Activated CD4-positive, alpha-beta memory T cell treated with anti-CD3 and anti-CD28 coated beads for 36 hours (primary cell): ENCODE measurements around the gene NUS1. TPM values are rescaled to one million over a fixed set of nuclear protein-coding genes. Genes with fewer than 3 reads are reported as not detected.
A peak's percentile ranks its signal among the peaks of the same experiment; 100 is the strongest.
"Not testable (repeated sequence)": the region's sequence is repeated elsewhere in the genome, so short reads cannot be mapped to it uniquely, and the experiment has no call there.

Experiments
- CTCF ChIA-PET: fragments of 350-600 bp; sonication (Branson Sonifier 250); formaldehyde crosslinking; loops from one replicate; lab custom pipeline; 2021; ENCODE audit warnings: antibody characterized with exemption, inconsistent platforms; lab: Charles Lee
- POLR2A ChIA-PET: fragments of 350-600 bp; sonication (Branson Sonifier 250); formaldehyde crosslinking; loops from one replicate; lab custom pipeline; 2021; ENCODE audit warnings: antibody characterized with exemption; lab: Charles Lee
- DNase-seq: peaks from one replicate; pipeline ENCODE4 v3.0.0-alpha.2; 2020
- H3K27ac Mint-ChIP-seq: one replicate; pipeline ENCODE4 v1.8.0; 2021; ENCODE audit warnings: mixed read lengths
- H3K27me3 Mint-ChIP-seq: one replicate; pipeline ENCODE4 v1.8.0; 2021; ENCODE audit warnings: mixed read lengths
- H3K36me3 Mint-ChIP-seq: one replicate; pipeline ENCODE4 v1.8.0; 2021; ENCODE audit warnings: mixed read lengths
- H3K4me1 Mint-ChIP-seq: one replicate; pipeline ENCODE4 v1.8.0; 2021; ENCODE audit warnings: low read depth, mixed read lengths
- H3K4me3 Mint-ChIP-seq: one replicate; pipeline ENCODE4 v1.8.0; 2021; ENCODE audit warnings: mild to moderate bottlenecking, mixed read lengths
- H3K9me3 Mint-ChIP-seq: one replicate; pipeline ENCODE4 v1.8.0; 2021; ENCODE audit warnings: mixed read lengths
- intact Hi-C: fragments of 100-400 bp; cut with micrococcal nuclease; formaldehyde crosslinking; loops from one replicate; pipeline ENCODE4 v1.15.1; 2023
- total RNA-seq, 2 experiments: library from RNA; stranded (reverse); gene quantifications; one replicate each; pipeline ENCODE4 v1.2.3, GENCODE V29; 2021

The NUS1 gene
- total RNA-seq, 2 experiments from 2014 or later: 33.6 to 33.9 TPM

GRCh38 chr6:117676577-117677218 is 1.4 kb downstream of the NUS1 start:
- ChIA-PET CTCF (interaction anchor here (1.4 kb wide), 1 partner anchor 127 kb away, joined by 3 read pairs; no protein-coding TSS in a partner anchor), POLR2A (interaction anchor here (1.2 kb wide), 1 partner anchor 74 kb away, joined by 4 read pairs; the partner anchor contains the start of gene GOPC)
- Mint-ChIP-seq H3K36me3 (peaks cover 27% of the 10 kb centered on the region), H3K4me3 (peak overlapping the region; percentile 85), H3K27me3 (no peaks in the 10 kb centered on the region), H3K9me3 (no peaks in the 10 kb centered on the region), H3K27ac (peak overlapping the region; percentile 55), H3K4me1 (peaks cover 59% of the 10 kb centered on the region)
- DNase-seq: no peak
- intact Hi-C loops: loop anchor here (5.0 kb wide), 2 partner anchors 1104 to 1671 kb away; partner anchors contain the start of genes MAN1A1 and RWDD1

- H3K4me1 Mint-ChIP-seq: peaks cover 66% of the 10 kb centered on the region
- peak overlapping the region; percentile 57 for H3K27ac Mint-ChIP-seq
- ChIA-PET CTCF (no interaction called here), POLR2A (interaction anchor here (1.2 kb wide), 1 partner anchor 75 kb away, joined by 3 read pairs; the partner anchor contains the start of gene GOPC)
- DNase-seq: peak; percentile 33
- intact Hi-C loops: loop anchor here (5.0 kb wide), 2 partner anchors 1105 to 1670 kb away; partner anchors contain the start of genes MAN1A1 and RWDD1
- no peaks in the 10 kb centered on the region for H3K9me3 Mint-ChIP-seq
- peak overlapping the region; percentile 85 for H3K4me3 Mint-ChIP-seq
- no peaks in the 10 kb centered on the region for H3K27me3 Mint-ChIP-seq
- H3K36me3 Mint-ChIP-seq: peaks cover 27% of the 10 kb centered on the region
These were observed 2.4 kb downstream of the NUS1 start for GRCh38 chr6:117677553-117678141.

GRCh38 chr6:117681162-117681741 is 6.0 kb downstream of the NUS1 start:
- no peak overlapping the region for H3K4me3 Mint-ChIP-seq
- H3K27ac Mint-ChIP-seq: peak overlapping the region; percentile 15
- no peak for DNase-seq
- ChIA-PET CTCF (no interaction called here), POLR2A (no interaction called here)
- peaks cover 28% of the 10 kb centered on the region for H3K36me3 Mint-ChIP-seq
- intact Hi-C loops: no loop called here
- no peaks in the 10 kb centered on the region for H3K27me3 Mint-ChIP-seq
- H3K4me1 Mint-ChIP-seq: peaks cover 68% of the 10 kb centered on the region
- no peaks in the 10 kb centered on the region for H3K9me3 Mint-ChIP-seq

- Mint-ChIP-seq H3K27me3 (no peaks in the 10 kb centered on the region), H3K9me3 (no peaks in the 10 kb centered on the region), H3K4me1 (peaks cover 58% of the 10 kb centered on the region), H3K4me3 (no peak overlapping the region), H3K36me3 (peaks cover 28% of the 10 kb centered on the region), H3K27ac (no peak overlapping the region)
- no peak for DNase-seq
- CTCF ChIA-PET: no interaction called here
- POLR2A ChIA-PET: no interaction called here
- intact Hi-C loops: no loop called here
These were observed 9.5 kb downstream of the NUS1 start for GRCh38 chr6:117684749-117685148.

GRCh38 chr6:117685359-117685758 is 10.1 kb downstream of the NUS1 start:
- no peak overlapping the region for H3K4me3 Mint-ChIP-seq
- peaks cover 54% of the 10 kb centered on the region for H3K4me1 Mint-ChIP-seq
- ChIA-PET POLR2A (no interaction called here), CTCF (no interaction called here)
- H3K27me3 Mint-ChIP-seq: no peaks in the 10 kb centered on the region
- DNase-seq: no peak
- peaks cover 22% of the 10 kb centered on the region for H3K36me3 Mint-ChIP-seq
- no peak overlapping the region for H3K27ac Mint-ChIP-seq
- H3K9me3 Mint-ChIP-seq: no peaks in the 10 kb centered on the region
- intact Hi-C loops: no loop called here

GRCh38 chr6:117687021-117687648 is 11.9 kb downstream of the NUS1 start:
- no peak for DNase-seq
- Mint-ChIP-seq H3K27ac (no peak overlapping the region), H3K4me1 (peaks cover 44% of the 10 kb centered on the region), H3K36me3 (peaks cover 13% of the 10 kb centered on the region), H3K27me3 (no peaks in the 10 kb centered on the region), H3K9me3 (no peaks in the 10 kb centered on the region), H3K4me3 (no peak overlapping the region)
- CTCF ChIA-PET: no interaction called here
- POLR2A ChIA-PET: no interaction called here
- intact Hi-C loops: no loop called here

GRCh38 chr6:117689584-117689983 is 14.3 kb downstream of the NUS1 start:
- H3K4me1 Mint-ChIP-seq: peaks cover 31% of the 10 kb centered on the region
- H3K27ac Mint-ChIP-seq, intact Hi-C loops, H3K9me3 Mint-ChIP-seq, H3K4me3 Mint-ChIP-seq, H3K27me3 Mint-ChIP-seq, DNase-seq, POLR2A ChIA-PET: not testable (repeated sequence)
- CTCF ChIA-PET: interaction anchor here (1.0 kb wide), 1 partner anchor 21 kb away, joined by 3 read pairs; no protein-coding TSS in a partner anchor
- H3K36me3 Mint-ChIP-seq: peaks cover 31% of the 10 kb centered on the region

- Mint-ChIP-seq H3K4me1 (no peaks in the 10 kb centered on the region), H3K27me3 (no peaks in the 10 kb centered on the region), H3K27ac (no peak overlapping the region), H3K4me3 (no peak overlapping the region), H3K9me3 (no peaks in the 10 kb centered on the region), H3K36me3 (peaks cover 20% of the 10 kb centered on the region)
- intact Hi-C loops: no loop called here
- DNase-seq: no peak
- ChIA-PET CTCF (interaction anchor here (0.8 kb wide), 1 partner anchor 102 kb away, joined by 3 read pairs; no protein-coding TSS in a partner anchor), POLR2A (no interaction called here)
These were observed 31.2 kb downstream of the NUS1 start for GRCh38 chr6:117706504-117706903.

GRCh38 chr6:117706936-117707509 is 31.8 kb downstream of the NUS1 start:
- H3K9me3 Mint-ChIP-seq, DNase-seq, H3K27ac Mint-ChIP-seq, CTCF ChIA-PET, H3K4me1 Mint-ChIP-seq, intact Hi-C loops, POLR2A ChIA-PET, H3K27me3 Mint-ChIP-seq, H3K4me3 Mint-ChIP-seq: not testable (repeated sequence)
- peaks cover 21% of the 10 kb centered on the region for H3K36me3 Mint-ChIP-seq

GRCh38 chr6:117711369-117711768 is 36.1 kb downstream of the NUS1 start:
- DNase-seq: no peak
- Mint-ChIP-seq H3K4me3 (no peak overlapping the region), H3K27me3 (no peaks in the 10 kb centered on the region), H3K36me3 (peaks cover 16% of the 10 kb centered on the region), H3K4me1 (no peaks in the 10 kb centered on the region), H3K9me3 (peaks cover 2% of the 10 kb centered on the region), H3K27ac (no peak overlapping the region)
- ChIA-PET POLR2A (no interaction called here), CTCF (interaction anchor here (0.9 kb wide), 1 partner anchor 22 kb away, joined by 3 read pairs; no protein-coding TSS in a partner anchor)
- intact Hi-C loops: no loop called here

- DNase-seq: no peak
- Mint-ChIP-seq H3K4me1 (no peaks in the 10 kb centered on the region), H3K36me3 (peaks cover 2% of the 10 kb centered on the region), H3K9me3 (peaks cover 7% of the 10 kb centered on the region), H3K4me3 (no peak overlapping the region), H3K27me3 (no peaks in the 10 kb centered on the region), H3K27ac (no peak overlapping the region)
- ChIA-PET POLR2A (no interaction called here), CTCF (interaction anchor here (1.2 kb wide), 1 partner anchor 14 kb away, joined by 3 read pairs; no protein-coding TSS in a partner anchor)
- intact Hi-C loops: no loop called here
These were observed 43.6 kb downstream of the NUS1 start for GRCh38 chr6:117718895-117719294.
